ENCODE results near the gene MIA2. TPM values are rescaled to one million over a fixed set of nuclear protein-coding genes. Genes with fewer than 3 reads are reported as not detected.

Gene MIA2
- total and polyA plus RNA-seq, 9 of the 15 experiments (the other 6 are each of a cell fraction or from before 2014, with no cell fraction given): 6.0 to 21.8 (median 12.8) TPM

DNA sequence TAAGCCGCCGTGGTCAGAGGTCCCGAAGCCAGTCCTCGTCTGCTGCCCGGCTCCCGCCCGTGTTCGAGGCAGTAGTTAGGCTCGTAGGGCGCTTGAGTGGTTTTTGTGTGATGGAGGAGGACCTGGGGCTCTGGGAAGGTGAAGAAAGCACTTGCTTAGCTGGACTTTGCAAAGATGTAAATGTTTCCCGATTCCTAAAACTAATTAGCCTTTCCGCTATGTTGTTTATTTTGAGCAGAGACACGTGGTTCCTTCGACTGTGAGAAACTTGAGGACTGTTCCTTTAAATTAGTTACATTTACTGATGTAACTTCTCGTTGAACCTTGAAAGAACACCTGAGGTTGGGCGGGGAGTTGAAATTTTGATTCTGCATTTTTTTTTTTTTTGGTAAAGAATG lies 33.9 kb downstream of the MIA2 start (continued):
- 0 out of 2 replicates have a peak, but pooled peaks have one; percentile 30 for TF ChIP-seq ATF4 (CRISPR knock-in tag; IDR thresholded peaks at IDR 0.05)
- no peak for TF ChIP-seq E4F1 (CRISPR knock-in tag; IDR thresholded peaks at IDR 0.05; ENCODE audit: borderline replicate concordance)
- TF ChIP-seq, protein P1, sequence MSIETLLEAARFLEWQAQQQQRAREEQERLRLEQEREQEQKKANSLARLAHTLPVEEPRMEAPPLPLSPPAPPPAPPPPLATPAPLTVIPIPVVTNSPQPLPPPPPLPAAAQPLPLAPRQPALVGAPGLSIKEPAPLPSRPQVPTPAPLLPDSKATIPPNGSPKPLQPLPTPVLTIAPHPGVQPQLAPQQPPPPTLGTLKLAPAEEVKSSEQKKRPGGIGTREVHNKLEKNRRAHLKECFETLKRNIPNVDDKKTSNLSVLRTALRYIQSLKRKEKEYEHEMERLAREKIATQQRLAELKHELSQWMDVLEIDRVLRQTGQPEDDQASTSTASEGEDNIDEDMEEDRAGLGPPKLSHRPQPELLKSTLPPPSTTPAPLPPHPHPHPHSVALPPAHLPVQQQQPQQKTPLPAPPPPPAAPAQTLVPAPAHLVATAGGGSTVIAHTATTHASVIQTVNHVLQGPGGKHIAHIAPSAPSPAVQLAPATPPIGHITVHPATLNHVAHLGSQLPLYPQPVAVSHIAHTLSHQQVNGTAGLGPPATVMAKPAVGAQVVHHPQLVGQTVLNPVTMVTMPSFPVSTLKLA (conservative IDR thresholded peaks at IDR 0.05): peak; percentile 81 to 91
- peak in 1 of 2 experiments; percentile 79; a peak in 3 of 4 replicates for TF ChIP-seq FOXK2 (conservative IDR thresholded peaks at IDR 0.05 in 1 of 2, IDR thresholded peaks at IDR 0.05 in 1 of 2; ENCODE audit: low read depth in 2 of 2)
